Left lung (tissue), 10 donors: ENCODE results near the gene NAV3. TPM values are rescaled to one million over a fixed set of nuclear protein-coding genes. Genes with fewer than 3 reads are reported as not detected.

ENCODE experiments used
- ATAC-seq: fragments of 200-7000 bp; cut with Tn5 transposase; one replicate; pipeline ENCODE4 v1.9.1; 2020; ENCODE audit warnings: moderate library complexity
- DNase-seq, 4 donors: peaks; one replicate each; pipeline ENCODE4 v3.0.0-alpha.2; 2013 to 2020
- H3K27ac ChIP-seq, 2 donors: fragments of 200-600 bp; sonication (generic) in 1 of 2; one replicate each; pipeline versions ENCODE4 v1.5.0 to v1.8.0; 2020 to 2021
- H3K27me3 ChIP-seq, 2 donors: fragments of 200-600 bp; sonication (generic) in 1 of 2; one replicate each; pipeline versions ENCODE4 v1.5.0 to v1.8.0; 2020 to 2021
- H3K36me3 ChIP-seq, 2 donors: fragments of 200-600 bp; sonication (generic) in 1 of 2; one replicate each; pipeline versions ENCODE4 v1.5.0 to v1.8.0; 2020 to 2021
- H3K4me1 ChIP-seq, 2 donors: fragments of 200-600 bp; one replicate each; pipeline ENCODE4 v1.8.0; 2021
- H3K4me3 ChIP-seq, 2 donors: fragments of 200-600 bp; sonication (generic) in 1 of 2; one replicate each; pipeline versions ENCODE4 v1.5.0 to v1.8.0; 2020 to 2021; ENCODE audit warnings: mild to moderate bottlenecking in 1 of 2
- H3K9me3 ChIP-seq, 2 donors: fragments of 200-600 bp; sonication (generic) in 1 of 2; one replicate each; pipeline versions ENCODE4 v1.5.0 to v1.8.0; 2020 to 2021
- CTCF ChIP-seq, 2 donors: fragments of 200-600 bp; sonication (generic) in 1 of 2; IDR thresholded peaks; one replicate each; pipeline versions ENCODE4 v1.5.0 to v1.8.0; 2021; ENCODE audit warnings: antibody characterized with exemption in 2 of 2
- intact Hi-C, 2 donors: fragments of 100-400 bp; cut with DNase I; formaldehyde crosslinking; loops; one replicate each; pipeline versions ENCODE4 v1.11.2 to v1.14.2; 2022
- polyA plus RNA-seq, 6 donors: library from polyadenylated mRNA; unstranded; fragments of 120-200 nt; gene quantifications; one replicate each; pipeline ENCODE4 v1.2.1, GENCODE V29; 2013; ENCODE audit not compliant: insufficient read length in 6 of 6
- total RNA-seq, 2 donors: library from RNA; stranded (reverse); fragmentation: NEBNext Ultra II Directional; extraction: Animal tissue kit (Norgen Biotek cat#: 25700); gene quantifications; one replicate each; pipeline ENCODE4 v1.2.1, GENCODE V29; 2021
- donor health status: DM: no; HTN: yes; CAD: no.
- donor health status: DM: no; HTN: no; CAD: no.

The NAV3 gene
- total and polyA plus RNA-seq, 8 donors = 5.2 to 10.8 (median 6.8) TPM

- no peak for TF ChIP-seq CTCF (IDR thresholded peaks at IDR 0.05)
- no peak overlapping the region for H3K27ac ChIP-seq
- ATAC-seq (no peak), DNase-seq (peak in 2 of 4 donors; percentile 24 to 39)
- intact Hi-C loops = no loop called here
- no peaks in the 10 kb centered on the region for H3K27me3 ChIP-seq
- H3K36me3 ChIP-seq = no peaks in the 10 kb centered on the region
- H3K4me3 ChIP-seq = no peak overlapping the region
- no peaks in the 10 kb centered on the region for H3K9me3 ChIP-seq
- no peaks in the 10 kb centered on the region for H3K4me1 ChIP-seq
Measured at GRCh38 chr12:78062786-78063185, 232.1 kb downstream of the NAV3 start.

- H3K27me3 ChIP-seq = no peaks in the 10 kb centered on the region
- intact Hi-C loops = no loop called here
- no peaks in the 10 kb centered on the region for H3K36me3 ChIP-seq
- no peak overlapping the region for H3K4me3 ChIP-seq
- no peak overlapping the region for H3K27ac ChIP-seq
- ATAC-seq (no peak), DNase-seq (no peak)
- no peak for TF ChIP-seq CTCF (IDR thresholded peaks at IDR 0.05)
- H3K9me3 ChIP-seq = no peaks in the 10 kb centered on the region
- no peaks in the 10 kb centered on the region for H3K4me1 ChIP-seq
Measured at GRCh38 chr12:78081590-78082314, 251.1 kb downstream of the NAV3 start.

- no peaks in the 10 kb centered on the region for H3K36me3 ChIP-seq
- no peak for ATAC-seq
- H3K27me3 ChIP-seq = no peaks in the 10 kb centered on the region
- H3K9me3 ChIP-seq = no peaks in the 10 kb centered on the region
- H3K4me1 ChIP-seq = no peaks in the 10 kb centered on the region
- DNase-seq = no peak
- no peak overlapping the region for H3K27ac ChIP-seq
- TF ChIP-seq CTCF (IDR thresholded peaks at IDR 0.05) = no peak
- intact Hi-C loops = no loop called here
- no peak overlapping the region for H3K4me3 ChIP-seq
Measured at GRCh38 chr12:78085542-78086182, 255.0 kb downstream of the NAV3 start.

- ATAC-seq = no peak
- no peak for DNase-seq
- Histone ChIP-seq H3K4me3 (no peak overlapping the region), H3K27me3 (no peaks in the 10 kb centered on the region), H3K9me3 (no peaks in the 10 kb centered on the region), H3K4me1 (no peaks in the 10 kb centered on the region), H3K36me3 (no peaks in the 10 kb centered on the region), H3K27ac (no peak overlapping the region)
- TF ChIP-seq CTCF (IDR thresholded peaks at IDR 0.05) = no peak
- intact Hi-C loops = no loop called here
Measured at GRCh38 chr12:78086553-78087362, 256.1 kb downstream of the NAV3 start.

GRCh38 chr12:78087363-78087675 lies 256.6 kb downstream of the NAV3 start:
- ATAC-seq = no peak
- intact Hi-C loops = no loop called here
- no peaks in the 10 kb centered on the region for H3K9me3 ChIP-seq
- H3K27ac ChIP-seq = no peak overlapping the region
- no peak for TF ChIP-seq CTCF (IDR thresholded peaks at IDR 0.05)
- no peaks in the 10 kb centered on the region for H3K36me3 ChIP-seq
- no peaks in the 10 kb centered on the region for H3K4me1 ChIP-seq
- H3K4me3 ChIP-seq = no peak overlapping the region
- DNase-seq = no peak
- H3K27me3 ChIP-seq = no peaks in the 10 kb centered on the region
